Measurements from ENCODE around the gene TAP1.
A peak's percentile ranks its signal among the peaks of the same experiment; 100 is the strongest.

TAP1 gene

DNA sequence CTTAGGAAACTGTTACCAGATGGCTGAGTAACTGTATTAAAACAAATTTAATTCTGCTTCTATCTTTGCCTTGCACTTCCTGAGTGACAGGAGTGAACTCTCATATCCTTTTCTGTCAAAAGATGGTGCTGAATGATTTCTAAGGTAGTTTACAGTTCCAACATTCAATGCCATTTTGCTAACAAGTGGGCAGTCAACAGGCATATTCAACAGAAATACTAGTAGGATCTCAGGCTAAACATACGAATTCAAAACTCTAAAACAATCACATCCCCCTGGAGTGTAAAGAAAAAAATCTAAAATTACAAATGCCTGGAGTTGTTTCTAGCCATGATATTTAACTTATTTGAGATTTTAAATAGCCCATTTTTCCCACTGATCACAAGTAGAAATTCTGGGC is 7.2 kb upstream of the TAP1 start:
- no peak for DNase-seq

DNA sequence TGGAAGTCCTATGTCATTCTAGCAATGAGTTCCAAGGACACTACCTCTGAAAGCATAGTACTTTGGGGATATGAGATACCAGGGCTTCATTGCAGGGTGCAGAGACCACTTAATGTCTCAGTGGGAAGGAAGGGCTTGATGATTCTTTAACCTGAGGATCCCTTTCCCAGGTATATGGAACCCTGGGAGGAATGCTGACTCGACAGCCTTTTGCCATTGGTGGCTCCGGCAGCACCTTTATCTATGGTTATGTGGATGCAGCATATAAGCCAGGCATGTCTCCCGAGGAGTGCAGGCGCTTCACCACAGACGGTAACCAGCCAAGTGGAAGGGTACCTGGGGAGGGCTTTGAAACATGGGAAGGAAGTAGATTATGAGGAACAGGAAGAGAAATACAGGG is 4.7 kb upstream of the TAP1 start:
- no peak for DNase-seq

DNA sequence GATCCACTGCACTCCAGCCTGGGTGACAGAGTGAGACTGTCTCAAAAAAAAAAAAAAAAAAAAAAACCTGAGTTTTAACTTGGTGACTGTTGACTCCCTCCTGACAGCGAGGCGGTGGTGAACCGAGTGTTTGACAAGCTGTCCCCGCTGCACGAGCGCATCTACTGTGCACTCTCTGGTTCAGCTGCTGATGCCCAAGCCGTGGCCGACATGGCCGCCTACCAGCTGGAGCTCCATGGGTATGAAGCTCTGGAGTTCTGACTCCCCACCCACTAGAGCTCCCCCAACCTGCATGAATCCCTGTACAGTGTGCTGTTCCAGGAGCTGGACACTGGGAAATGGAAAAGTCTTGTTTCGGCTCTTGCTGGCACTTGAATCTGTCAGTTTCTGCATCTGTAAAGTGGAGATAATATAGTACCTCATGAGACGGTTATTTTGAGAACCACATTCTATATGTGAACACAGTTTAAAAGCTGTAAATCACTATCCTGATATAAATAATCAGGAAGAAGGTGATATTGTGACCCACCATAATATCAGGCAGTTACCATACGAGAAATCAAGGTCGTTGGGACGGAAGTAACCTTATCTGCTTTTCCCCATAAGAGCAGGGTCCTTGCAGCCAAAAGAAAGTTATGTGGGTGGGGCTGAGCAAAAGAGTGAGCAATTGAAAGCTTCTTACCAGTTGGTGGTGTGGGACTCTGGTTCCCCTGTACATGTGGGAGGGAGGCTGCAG is 3.8 kb upstream of the TAP1 start:
- DNase-seq, result no peak

DNA sequence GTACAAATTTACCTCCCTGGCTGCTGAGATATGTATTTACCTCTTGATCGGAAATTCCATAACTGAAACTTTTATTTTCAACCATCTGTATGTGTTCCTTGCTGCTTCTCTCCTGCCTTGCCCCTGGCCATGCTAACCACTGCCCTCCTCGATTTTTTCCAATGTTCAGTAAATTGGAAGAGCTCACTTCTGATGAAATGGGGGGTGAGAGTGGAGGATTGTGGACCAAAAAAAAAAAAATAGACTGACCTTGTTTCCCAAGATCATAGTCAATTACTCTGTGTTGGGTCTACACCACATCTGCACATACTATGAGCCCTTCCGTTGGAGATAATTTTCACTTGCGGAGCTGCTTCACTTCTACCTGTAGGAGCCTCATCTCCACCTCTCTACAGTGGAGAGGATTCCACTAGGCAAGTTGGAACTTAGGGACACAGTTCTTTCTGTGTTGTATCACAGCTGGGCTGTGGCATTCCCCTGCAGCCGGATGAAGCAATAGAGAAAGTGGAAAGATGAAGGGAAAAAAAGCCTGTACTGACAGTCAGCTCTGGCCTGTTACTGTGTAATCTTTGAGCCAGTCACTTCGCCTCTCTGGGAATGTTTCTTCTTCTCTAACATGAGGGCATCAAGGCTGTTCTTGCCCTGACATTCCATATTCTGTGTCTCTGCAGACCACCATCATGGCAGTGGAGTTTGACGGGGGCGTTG is 2.1 kb upstream of the TAP1 start:
- no peak for DNase-seq

DNA sequence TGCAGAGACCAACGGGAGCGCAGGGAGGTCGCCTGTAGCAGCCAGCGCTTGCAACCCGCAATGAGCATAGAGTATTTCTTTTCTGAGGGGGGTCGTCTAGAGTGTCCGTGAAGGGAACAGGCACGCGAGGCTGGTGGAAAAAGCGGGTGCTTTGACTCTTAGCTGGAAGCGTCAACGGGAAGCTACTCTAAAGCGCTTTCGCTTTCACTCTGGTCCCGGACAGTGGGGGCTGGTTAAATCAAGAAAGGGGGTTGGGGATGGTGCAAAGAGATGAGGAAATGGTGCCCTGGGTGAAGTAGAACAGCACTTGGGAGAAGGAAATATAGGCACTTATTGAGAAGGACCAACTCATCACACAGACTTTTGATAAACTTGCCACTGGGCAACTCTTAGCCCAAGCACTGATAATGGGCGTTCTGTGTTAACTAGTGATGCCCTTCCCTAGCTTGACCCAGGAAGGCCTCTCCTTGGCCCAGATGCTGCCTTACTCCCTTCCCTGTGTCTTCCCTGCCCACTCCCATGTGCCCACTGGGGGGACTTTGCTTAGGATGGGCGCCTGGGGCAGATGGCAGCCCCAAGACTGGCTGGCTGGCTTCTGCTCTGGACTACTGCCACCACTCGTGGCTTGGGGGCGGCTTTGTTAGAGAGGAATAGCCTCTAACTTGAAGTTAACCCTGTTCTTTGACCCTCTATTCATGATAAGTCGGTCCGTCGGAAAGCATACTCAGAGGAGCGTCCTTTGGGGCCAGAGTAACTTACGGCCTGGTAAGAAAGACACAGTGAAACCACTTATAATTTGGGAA is 1.1 kb upstream of the TAP1 start:
- DNase-seq, result peak; percentile 47 to 67

DNA sequence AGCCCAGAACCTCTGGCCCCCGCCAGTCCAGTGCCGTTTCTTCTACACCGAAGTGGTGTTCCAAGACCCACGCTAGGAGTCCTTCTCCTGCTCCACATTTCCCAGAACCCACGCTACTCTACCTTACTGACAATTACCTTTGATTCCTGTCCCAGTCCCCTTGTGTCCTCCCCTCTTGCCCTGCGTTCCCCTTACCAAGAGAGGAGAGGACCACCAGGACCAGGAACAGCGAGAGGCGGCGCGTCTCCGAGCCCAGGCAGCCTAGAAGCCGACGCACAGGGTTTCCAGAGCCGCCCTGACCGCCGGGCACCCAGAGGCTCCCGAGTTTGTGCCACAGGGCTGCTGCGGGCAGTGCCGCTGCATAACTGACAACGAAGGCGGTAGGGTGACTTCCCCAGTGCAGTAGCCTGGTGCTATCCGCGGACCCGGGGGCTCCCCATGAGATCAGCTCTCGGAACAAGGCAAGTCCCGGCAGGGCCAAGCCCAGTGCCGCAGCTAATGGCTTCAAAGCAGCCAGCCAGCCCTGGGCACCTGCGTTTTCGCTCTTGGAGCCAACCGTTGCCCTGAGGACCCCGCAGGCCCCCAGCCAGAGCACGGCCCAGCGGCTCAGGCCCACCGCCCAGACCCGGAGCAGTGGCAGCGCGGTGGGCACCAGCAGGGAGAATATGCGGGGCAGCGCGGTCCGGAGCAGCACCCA is 512 bp downstream of the TAP1 start:
- DNase-seq, result peak; percentile 53 to 62

DNA sequence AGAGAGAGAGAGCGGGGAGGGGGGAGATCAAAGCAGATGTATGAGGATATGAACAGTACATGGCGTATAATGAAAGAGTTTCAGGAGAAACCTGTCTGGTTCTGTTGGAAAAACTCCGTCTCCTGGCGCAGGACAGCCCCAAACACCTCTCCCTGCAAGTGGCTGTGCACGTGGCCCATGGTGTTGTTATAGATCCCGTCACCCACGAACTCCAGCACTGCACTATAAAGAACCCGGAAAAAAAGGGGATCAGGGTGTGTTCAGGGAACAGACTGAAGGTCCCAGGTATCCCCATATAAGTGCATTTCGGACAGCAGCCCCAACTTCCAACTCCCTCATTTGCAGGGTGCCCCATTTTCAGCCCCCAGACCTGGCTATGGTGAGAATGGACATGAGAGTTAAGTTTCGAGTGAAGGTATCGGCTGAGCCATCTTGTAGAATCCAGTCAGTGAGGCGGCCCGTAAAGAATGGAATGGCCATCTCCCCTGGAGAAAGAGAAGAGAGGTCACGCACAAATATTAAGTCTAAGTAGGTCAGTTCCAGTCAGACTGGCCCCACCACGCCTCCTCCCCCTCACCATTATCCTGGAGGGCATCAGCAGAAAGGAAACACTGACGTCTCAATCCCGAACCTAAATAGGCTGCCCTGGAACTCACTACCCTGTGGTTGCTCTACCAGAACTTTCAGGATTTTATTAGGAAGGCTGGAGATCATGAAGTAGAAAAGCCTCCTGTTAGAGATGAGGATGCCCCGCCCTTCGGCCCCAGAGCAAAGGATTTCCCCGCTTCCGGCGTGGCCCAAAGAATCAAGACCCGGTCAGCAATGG is 1.3 kb downstream of the TAP1 start:
- peak; percentile 14 to 37 for DNase-seq

DNA sequence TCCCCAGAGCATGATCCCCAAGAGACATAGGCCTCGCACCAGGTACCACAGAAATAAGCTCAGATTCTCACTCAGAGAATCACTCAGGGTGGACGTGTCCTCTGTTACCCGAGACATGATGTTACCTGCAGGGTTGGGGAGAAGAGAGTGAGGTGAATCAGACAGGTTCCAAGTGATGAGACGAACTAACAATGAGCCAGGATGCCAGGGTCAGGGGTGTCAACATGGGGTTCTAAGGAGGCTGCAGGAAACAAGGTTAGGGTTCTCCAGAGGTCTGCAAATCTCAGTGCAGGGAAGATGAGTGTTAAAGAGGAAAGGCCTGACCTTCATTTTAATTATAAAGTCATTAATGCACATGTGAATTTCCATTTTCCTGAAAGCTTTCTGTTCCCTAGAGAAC is 2.5 kb downstream of the TAP1 start:
- DNase-seq, result no peak

DNA sequence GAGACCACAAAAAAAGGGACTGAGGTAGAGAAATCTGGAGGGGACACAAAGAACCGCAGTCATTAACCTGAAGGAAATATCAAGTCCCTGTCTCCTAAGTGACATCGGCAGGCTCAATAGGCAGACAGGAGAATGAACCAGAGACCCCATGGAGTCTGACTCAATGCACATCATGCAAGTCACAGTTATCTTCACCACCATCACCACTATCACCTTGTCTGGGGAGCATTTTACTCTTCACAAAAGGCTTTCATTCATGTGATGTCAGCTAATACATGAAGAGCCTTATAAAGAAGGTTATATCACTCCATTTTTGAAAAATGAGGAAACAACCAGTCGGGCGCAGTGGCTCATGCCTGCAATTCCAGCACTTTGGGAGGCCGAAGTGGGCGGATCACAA is 4.4 kb downstream of the TAP1 start:
- no peak for DNase-seq

DNA sequence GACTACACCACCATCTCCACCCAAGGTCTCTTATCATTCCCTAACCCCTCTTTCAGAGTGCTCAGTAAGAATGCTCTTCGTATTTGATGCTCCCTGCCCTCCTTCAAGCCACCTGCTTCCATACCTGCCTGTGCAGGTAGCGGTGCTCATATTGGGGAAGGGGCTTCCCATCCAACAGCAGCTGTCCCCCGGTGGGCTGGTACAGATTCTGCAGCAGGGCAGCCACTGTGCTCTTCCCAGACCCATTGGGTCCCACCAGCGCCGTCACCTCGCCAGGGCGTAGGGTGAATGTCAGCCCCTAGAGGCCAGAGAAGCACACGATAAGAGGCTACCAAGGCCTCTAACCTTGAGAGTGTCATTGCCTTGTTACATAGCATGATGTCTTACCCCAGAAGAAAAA is 5.7 kb downstream of the TAP1 start:
- DNase-seq, result no peak

DNA sequence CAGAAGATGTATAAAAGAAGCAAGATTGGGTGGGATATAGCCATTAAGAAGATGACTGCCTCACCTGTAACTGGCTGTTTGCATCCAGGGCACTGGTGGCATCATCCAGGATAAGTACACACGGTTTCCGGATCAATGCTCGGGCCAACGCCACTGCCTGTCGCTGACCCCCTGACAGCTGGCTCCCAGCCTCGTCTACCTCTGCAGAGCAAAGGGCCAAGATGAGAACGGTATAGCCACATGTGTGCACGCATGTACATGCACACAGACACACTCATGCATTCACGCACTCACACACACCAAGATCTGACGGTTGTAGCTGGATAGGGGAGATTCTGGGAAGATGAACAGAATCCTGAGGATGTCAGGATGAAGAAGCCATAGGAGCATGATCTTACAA is 6.5 kb downstream of the TAP1 start:
- no peak for DNase-seq

DNA sequence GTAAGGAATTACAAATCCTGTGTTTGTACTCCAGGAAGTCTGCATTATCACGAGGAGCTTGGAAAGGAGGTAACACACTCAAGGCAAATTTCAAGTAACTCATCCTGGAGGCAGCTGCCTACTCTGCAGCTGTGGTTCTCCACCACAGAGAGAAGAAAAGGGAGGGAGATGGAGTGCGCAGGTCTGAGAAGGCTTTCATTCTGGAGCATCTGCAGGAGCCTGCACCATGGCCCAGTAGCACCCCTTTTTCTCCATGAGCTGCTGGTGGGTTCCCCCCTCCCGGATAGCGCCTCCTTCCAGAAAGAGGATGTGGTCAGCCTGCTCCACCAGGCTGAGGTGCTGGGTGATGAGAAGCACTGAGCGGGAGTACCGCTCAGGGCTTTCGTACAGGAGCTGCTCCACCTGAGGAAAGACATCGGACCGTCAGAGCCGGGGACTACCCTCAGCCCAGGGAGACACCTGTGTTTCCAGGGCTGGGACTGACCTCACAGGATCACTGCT is 8.1 kb downstream of the TAP1 start:
- peak; percentile 54 to 55 for DNase-seq

DNA sequence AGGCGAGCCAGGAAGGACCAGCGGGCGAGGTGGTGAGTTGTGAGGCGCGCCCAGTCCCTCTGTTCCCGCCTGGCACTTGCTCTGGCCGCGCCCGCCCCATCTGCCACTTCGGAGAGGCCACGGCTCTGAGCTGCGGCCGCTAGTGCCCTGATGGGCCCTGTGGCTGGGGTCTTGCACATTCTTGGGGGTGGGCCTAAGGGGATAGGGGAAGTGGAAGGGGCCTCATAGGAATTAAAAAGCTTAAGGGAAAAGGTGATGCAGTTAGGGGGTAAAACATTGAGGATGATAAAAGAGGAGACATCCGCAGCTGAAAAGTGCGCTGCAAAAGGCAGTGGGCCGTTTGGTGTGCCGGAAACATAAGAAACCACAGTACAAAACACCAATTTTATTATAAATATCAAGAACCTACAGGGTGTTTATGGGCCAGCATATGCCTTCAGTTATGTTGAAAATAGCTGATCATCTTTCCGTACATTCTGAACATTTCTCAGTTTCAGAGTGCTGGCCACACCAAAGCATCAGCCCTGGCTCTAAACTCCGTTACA is 8.6 kb downstream of the TAP1 start:
- DNase-seq, result no peak

DNA sequence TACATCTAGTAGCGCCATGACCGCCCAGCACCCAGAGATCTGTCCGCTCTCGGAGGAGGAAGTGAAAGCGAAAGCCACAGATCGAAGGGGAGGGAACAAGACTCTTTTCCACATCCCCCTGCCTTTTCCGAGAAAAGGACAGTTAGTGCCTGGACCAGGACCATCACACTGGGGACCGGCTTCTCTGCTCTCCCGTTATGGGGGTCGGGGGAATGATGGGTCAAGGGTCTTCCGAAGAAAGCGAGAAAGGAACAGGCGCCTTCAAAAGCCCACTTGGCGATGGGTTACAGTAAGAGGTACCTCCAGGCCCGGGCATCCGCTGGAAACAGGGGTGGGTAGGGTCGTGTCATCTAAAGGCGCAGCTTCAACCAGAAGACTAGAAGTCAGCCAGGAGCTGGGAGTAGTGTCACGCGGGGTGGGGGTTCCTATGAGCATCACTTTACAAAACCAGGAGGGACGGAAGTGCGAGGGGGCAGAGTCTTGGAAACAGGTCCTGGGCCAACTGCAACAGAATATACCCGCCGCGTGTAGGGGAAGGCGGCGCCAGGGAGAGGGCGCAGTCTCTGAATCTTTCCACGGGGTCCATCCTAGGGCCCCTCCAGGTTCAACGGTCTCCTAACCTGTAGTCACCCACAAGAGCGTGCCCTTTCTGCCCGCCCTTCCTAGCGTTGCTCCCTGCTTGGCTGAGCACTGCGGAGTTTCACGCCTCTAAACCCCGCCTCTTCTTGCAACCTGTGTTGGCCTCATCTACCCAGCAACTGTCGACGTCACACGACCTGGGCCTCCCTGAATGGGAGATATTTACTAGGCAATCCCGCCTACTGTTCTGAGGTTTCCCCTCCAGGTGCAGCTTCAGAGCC is 9.3 kb downstream of the TAP1 start, which contains the start of gene PSMB8:
TSS of gene PSMB8 (minus strand) at position 69 of the 860 bp plus-strand sequence. CDS start at position 18, 51 bp downstream.
- DNase-seq, result peak; percentile 97 to 98

DNA sequence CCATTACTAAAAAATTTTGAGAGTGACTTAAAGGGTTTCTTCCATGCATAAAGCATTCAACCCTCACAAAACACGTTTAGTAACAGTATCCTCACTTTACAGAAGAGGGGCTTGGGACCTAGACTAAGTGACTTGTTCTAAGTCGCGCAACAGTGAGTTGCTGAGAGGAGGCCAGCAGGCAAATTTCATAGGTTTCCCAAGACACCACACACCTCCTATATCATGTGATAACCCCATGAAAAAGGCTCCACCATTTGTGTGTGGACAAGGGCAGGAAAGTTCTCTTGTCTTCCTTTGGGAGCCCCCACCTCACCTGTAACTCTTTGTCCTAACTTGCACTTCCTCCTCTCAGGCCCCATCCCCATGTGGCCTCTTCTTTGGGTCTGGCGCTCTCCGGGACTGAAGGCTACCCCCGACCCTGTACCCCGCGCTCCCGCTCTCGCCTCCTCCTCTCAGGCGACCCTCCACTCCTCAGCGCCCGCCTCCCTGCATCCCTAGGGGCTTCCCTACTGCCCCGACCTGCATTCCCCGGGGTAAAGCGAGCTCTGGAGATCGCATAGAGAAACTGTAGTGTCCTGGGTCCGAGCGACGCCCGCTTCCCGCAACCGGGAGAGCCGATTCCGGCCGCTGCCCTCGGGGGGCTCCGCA is 10.0 kb downstream of the TAP1 start:
- no peak for DNase-seq

DNA sequence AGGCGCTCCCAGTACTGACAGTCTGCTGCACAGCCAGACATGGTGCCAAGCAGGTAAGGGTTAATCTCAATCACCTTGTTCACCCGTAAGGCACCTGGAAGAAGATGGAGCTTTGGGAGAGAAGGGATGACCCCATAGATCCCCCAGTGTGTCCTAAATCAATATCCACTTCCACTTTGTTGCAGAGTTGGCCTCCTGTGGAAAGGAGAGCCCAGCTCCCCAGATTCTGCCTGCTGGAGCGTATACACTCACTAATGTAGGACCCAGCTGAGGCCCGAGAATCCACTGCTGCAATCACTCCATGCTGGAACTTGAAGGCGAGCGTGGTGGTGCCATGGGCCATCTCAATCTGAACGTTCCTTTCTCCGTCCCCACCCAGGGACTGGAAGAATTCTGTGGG is 10.8 kb downstream of the TAP1 start:
- no peak for DNase-seq

DNA sequence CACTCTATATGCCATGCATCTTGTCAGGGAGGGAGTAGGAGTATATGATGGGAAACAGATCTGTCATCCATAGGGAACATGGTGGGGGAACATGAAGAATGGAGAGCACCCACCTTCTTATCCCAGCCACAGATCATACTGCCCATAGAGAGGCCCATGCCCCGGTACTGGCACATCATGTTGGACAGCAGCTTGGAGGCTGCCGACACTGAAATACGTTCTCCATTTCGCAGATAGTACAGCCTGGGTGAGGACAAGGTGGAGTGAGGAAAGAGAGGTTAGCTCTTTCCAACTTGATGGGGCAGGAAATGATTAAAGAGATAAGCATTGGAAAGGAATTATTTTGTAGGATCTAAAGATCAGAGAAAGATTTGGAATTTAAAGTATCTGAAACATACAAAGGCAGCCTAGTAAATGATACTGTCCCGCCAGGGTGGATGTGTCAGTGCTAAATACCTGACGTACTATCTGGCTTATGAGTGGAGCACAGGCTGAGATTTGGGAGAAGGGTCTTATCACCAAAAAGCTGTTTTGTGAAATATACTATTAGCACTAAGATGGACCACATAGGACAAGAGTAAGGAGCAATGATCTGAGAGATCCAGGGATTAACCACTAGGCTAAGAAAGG is 11.4 kb downstream of the TAP1 start:
- no peak for DNase-seq

DNA sequence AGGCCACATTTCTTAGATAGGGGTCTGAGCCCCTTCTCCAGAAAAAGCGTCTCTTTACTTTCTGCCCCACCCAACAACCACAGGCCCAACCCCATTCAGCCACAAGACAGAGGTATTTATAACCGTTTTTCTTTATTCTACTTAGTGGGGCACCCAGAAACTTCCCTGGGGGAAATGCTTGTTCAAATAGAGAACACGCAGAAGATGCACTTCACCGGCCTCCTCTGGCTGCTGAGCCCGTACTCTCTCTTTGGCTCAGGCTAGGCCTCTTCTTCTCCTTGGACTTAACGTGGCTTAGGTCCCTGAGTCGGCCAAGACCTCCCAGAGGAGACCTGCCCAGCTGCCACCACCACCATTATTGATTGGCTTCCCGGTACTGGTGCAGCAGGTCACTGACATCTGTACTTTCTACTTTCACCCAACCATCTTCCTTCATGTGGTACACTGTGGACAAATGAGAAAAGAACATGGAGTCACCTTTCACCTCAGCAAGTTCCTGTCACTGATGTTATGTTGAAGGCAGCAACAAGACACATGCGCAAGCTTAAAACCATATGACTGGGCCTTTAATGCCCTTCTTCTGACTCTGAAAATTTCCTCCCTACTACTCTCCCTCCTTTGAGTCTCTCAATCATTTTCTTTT is 12.8 kb downstream of the TAP1 start:
- peak in 1 of 2 donors; percentile 53 for DNase-seq

DNA sequence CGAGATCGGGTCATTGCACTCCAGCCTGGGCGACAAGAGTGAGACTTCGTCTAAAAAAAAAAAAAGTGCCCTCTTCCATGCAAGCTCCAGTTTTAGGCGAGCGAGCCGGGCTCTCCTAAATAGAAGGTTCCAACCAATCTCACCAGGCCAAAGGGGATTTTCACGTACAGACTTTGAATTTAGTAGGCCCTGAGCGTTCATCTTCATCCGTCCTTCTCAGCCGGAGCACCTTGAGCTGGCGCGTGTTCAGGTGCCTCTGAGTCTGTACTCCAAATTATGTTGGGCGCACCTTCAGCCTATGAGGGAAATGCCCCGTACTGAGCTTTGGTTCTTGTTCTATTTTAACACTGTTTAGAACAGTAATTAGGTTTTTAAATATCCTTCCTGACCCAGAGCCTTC is 14.1 kb downstream of the TAP1 start:
- DNase-seq, result no peak

Data from CD4-positive, alpha-beta T cell treated with Interleukin-1 beta for 1 hour (primary cell).